HL-60 (cell line): ENCODE data around the gene FKBP9.

ENCODE experiments used
- DNase-seq, 2 experiments: peaks; one replicate each; pipeline ENCODE4 v3.0.0-alpha.2; 2010 to 2020; ENCODE audit warnings: low read depth in 1 of 2, low spot score in 1 of 2
- H3K27ac ChIP-seq: fragments of 250-450 bp; sonication (Bioruptor Pico); replicated peaks from 2 replicates; pipeline ENCODE4 v1.5.1; 2020; ENCODE audit warnings: mild to moderate bottlenecking, moderate library complexity
- H3K27me3 ChIP-seq: fragments of 250-450 bp; sonication (Bioruptor Pico); 2 replicates; pipeline ENCODE4 v1.5.1; 2021; ENCODE audit warnings: mild to moderate bottlenecking, moderate library complexity; ENCODE audit not compliant: insufficient read depth, poor library complexity, severe bottlenecking
- H3K4me3 ChIP-seq: replicated peaks from 2 replicates; pipeline ENCODE4 v1.5.1; 2011; ENCODE audit warnings: mild to moderate bottlenecking, control low read depth, low read length; ENCODE audit not compliant: insufficient read depth
- GABPA ChIP-seq: IDR thresholded peaks from 2 replicates; pipeline ENCODE4 v1.6.1; 2012; ENCODE audit warnings: low read depth
- POLR2AphosphoS5 ChIP-seq: IDR thresholded peaks from 2 replicates; pipeline ENCODE4 v1.6.1; 2012; ENCODE audit warnings: low read depth
- SPI1 ChIP-seq: IDR thresholded peaks from 2 replicates; pipeline ENCODE4 v1.6.1; 2012; ENCODE audit warnings: low read depth, mild to moderate bottlenecking, borderline replicate concordance
- TF ChIP-seq, protein P1 (sequence below): IDR thresholded peaks from one replicate; pipeline ENCODE4 v1.5.1; 2011; ENCODE audit warnings: low read length, control low read depth, inconsistent platforms; ENCODE audit not compliant: insufficient read depth
- TF ChIP-seq, protein P2 (sequence below): IDR thresholded peaks from 2 replicates; pipeline ENCODE4 v1.6.1; 2012; ENCODE audit warnings: low read depth; ENCODE audit not compliant: insufficient replicate concordance

Gene FKBP9

DNA sequence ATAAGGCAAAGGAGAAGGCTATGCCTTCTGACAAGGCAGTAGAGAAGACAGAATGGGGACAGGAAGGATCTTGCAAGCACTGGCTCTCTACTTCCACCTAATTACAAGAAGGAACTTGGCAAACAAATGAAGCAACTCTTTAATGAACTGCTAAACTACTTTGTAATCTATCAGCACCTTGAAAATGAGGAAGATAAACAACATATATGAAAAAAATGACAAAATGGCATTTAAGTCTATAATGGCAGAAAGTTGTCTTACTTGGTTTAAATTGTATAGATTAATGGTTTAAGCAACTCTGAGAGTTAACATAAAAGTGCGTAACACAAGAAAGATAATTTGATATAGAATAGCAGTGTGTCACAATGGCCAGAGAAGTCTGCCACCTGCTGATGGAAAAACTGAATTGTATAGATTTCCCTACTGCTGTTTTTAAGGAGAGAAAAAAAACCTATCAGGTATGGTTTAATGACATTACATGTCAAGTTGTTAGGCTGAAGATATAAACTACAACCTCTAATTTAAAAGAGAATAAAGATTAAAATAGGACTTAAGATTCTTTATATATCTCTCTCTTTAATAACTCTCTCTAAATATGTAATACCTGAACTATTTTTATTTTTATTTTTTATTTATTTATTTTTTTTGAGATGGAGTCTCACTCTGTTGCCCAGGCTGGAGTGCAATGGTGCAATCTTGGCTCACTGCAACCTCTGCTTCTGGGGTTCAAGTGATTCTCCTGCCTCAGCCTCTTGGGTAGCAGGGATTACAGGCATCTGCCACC, 93.5 kb downstream of the FKBP9 start:
- H3K27ac ChIP-seq = peak overlapping the region; percentile 70
- DNase-seq = peak; percentile 62 to 74
- peak overlapping the region; percentile 28 for H3K4me3 ChIP-seq
- no peaks in the 10 kb centered on the region for H3K27me3 ChIP-seq
- TF ChIP-seq, protein P1, sequence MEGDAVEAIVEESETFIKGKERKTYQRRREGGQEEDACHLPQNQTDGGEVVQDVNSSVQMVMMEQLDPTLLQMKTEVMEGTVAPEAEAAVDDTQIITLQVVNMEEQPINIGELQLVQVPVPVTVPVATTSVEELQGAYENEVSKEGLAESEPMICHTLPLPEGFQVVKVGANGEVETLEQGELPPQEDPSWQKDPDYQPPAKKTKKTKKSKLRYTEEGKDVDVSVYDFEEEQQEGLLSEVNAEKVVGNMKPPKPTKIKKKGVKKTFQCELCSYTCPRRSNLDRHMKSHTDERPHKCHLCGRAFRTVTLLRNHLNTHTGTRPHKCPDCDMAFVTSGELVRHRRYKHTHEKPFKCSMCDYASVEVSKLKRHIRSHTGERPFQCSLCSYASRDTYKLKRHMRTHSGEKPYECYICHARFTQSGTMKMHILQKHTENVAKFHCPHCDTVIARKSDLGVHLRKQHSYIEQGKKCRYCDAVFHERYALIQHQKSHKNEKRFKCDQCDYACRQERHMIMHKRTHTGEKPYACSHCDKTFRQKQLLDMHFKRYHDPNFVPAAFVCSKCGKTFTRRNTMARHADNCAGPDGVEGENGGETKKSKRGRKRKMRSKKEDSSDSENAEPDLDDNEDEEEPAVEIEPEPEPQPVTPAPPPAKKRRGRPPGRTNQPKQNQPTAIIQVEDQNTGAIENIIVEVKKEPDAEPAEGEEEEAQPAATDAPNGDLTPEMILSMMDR = peak; percentile 39
- TF ChIP-seq SPI1 (peak; percentile 24; the same call in 1 of the 2 replicates), POLR2AphosphoS5 (no peak)
- TF ChIP-seq, protein P2, sequence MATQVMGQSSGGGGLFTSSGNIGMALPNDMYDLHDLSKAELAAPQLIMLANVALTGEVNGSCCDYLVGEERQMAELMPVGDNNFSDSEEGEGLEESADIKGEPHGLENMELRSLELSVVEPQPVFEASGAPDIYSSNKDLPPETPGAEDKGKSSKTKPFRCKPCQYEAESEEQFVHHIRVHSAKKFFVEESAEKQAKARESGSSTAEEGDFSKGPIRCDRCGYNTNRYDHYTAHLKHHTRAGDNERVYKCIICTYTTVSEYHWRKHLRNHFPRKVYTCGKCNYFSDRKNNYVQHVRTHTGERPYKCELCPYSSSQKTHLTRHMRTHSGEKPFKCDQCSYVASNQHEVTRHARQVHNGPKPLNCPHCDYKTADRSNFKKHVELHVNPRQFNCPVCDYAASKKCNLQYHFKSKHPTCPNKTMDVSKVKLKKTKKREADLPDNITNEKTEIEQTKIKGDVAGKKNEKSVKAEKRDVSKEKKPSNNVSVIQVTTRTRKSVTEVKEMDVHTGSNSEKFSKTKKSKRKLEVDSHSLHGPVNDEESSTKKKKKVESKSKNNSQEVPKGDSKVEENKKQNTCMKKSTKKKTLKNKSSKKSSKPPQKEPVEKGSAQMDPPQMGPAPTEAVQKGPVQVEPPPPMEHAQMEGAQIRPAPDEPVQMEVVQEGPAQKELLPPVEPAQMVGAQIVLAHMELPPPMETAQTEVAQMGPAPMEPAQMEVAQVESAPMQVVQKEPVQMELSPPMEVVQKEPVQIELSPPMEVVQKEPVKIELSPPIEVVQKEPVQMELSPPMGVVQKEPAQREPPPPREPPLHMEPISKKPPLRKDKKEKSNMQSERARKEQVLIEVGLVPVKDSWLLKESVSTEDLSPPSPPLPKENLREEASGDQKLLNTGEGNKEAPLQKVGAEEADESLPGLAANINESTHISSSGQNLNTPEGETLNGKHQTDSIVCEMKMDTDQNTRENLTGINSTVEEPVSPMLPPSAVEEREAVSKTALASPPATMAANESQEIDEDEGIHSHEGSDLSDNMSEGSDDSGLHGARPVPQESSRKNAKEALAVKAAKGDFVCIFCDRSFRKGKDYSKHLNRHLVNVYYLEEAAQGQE = no peak

DNA sequence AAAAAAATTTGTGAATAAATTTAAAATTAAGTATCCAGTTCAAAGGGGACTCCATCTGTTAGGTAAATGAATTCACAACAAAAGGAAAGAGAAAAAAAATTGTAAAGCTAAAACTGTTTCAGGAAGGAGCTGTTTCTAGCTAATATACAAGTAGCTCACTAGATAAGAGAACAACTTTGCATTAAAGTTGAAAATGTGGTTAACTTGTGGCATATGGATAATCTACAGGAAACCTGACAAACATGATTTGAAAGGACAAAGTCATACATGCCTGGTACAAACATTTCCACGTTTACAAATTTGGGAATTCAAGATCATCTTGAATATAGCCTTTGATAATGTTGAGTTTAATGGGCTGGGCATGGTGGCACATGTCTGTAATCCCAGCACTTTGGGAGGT, 96.5 kb downstream of the FKBP9 start:
- Histone ChIP-seq H3K27ac (peak overlapping the region; percentile 5; the same call in 1 of the 2 replicates), H3K4me3 (no peak overlapping the region), H3K27me3 (no peaks in the 10 kb centered on the region)
- no peak for DNase-seq
- TF ChIP-seq, protein P2 = no peak
- TF ChIP-seq, protein P1 = no peak
- TF ChIP-seq GABPA = no peak

DNA sequence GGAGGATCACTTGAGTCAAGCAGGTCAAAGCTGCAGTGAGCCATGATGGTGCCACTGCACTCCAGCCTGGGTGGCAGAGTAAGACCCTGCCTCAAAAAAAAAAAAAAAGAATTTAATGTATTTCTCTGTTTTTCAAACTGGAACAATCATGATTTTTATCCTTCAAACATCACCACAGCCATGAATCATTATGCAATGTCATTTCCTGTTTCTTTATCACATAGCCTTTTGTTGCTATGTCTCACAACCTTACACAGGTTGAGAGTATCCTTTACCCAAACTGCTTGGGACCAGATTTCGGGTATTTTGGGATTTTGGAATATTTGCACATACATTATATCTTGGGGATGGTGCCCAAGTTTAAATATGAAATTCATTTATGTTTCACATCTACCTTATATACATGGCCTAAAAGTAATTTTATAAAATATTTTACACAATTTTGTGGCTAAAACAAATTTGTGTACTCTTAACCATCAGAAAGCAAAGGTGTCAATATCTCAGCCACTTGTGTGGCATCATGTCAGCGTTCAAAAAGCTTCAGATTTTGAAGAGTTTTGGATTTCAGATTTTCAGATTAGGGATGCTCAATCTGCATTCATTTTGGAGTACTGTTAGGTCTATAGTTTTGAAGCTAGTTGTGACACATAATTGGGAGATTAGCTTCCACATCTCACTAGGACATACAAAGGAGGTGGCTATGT, 97.2 kb downstream of the FKBP9 start:
- no peak overlapping the region for H3K4me3 ChIP-seq
- DNase-seq = peak in 1 of 2 experiments; percentile 18
- H3K27me3 ChIP-seq = no peaks in the 10 kb centered on the region
- peak overlapping the region; percentile 41; the same call in 1 of the 2 replicates for H3K27ac ChIP-seq
- TF ChIP-seq, protein P2 = no peak
- no peak for TF ChIP-seq SPI1
- TF ChIP-seq, protein P1 = no peak
- TF ChIP-seq POLR2AphosphoS5 = no peak
- TF ChIP-seq GABPA = no peak
